NT2/D1 (cell line): Measurements from ENCODE around the gene BMPR1A.

Experiments
- DNase-seq: peaks from one replicate; pipeline ENCODE4 v3.0.0-alpha.2; 2011; ENCODE audit warnings: low read depth, low spot score
- H3K27me3 ChIP-seq: 2 replicates; pipeline ENCODE4 v1.6.0; 2011; ENCODE audit warnings: mild to moderate bottlenecking; ENCODE audit not compliant: insufficient read length, insufficient read depth
- H3K36me3 ChIP-seq: 2 replicates; pipeline ENCODE4 v1.6.1; 2011; ENCODE audit warnings: mild to moderate bottlenecking, low read length, mixed read lengths; ENCODE audit not compliant: insufficient read depth, insufficient read length
- H3K4me1 ChIP-seq: 2 replicates; pipeline ENCODE4 v1.5.1; 2011; ENCODE audit not compliant: insufficient read depth, insufficient read length
- H3K4me3 ChIP-seq: 2 replicates; pipeline ENCODE4 v1.5.1; 2011; ENCODE audit warnings: low read depth; ENCODE audit not compliant: insufficient read length
- H3K9ac ChIP-seq: 2 replicates; pipeline ENCODE4 v1.6.0; 2011; ENCODE audit warnings: low read depth; ENCODE audit not compliant: insufficient read length
- H3K9me3 ChIP-seq: 2 replicates; pipeline ENCODE4 v1.5.1; 2011; ENCODE audit warnings: mild to moderate bottlenecking, low read length; ENCODE audit not compliant: insufficient read depth
- SUZ12 ChIP-seq: IDR thresholded peaks from 2 replicates; pipeline ENCODE4 v1.6.1; 2011; ENCODE audit not compliant: insufficient read length, insufficient read depth; ENCODE audit errors: extremely low read depth
- YY1 ChIP-seq: IDR thresholded peaks from 2 replicates; pipeline ENCODE4 v1.6.1; 2011; ENCODE audit not compliant: insufficient read length, insufficient read depth
- ZNF274 ChIP-seq: IDR thresholded peaks from 2 replicates; pipeline ENCODE4 v1.6.1; 2011; ENCODE audit warnings: mild to moderate bottlenecking, low read depth, low read length

Gene BMPR1A

GRCh38 chr10:86769991-86770390, 13.6 kb downstream of the BMPR1A start:
- DNase-seq = no peak
- Histone ChIP-seq H3K9ac (no peak overlapping the region), H3K27me3 (no peaks in the 10 kb centered on the region), H3K4me3 (no peak overlapping the region), H3K9me3 (no peaks in the 10 kb centered on the region), H3K4me1 (no peaks in the 10 kb centered on the region), H3K36me3 (peaks cover 5% of the 10 kb centered on the region)
- no peak for TF ChIP-seq ZNF274
- TF ChIP-seq SUZ12 = no peak
- TF ChIP-seq YY1 = no peak

- Histone ChIP-seq H3K4me1 (no peaks in the 10 kb centered on the region), H3K36me3 (peaks cover 5% of the 10 kb centered on the region), H3K9ac (no peak overlapping the region), H3K9me3 (no peaks in the 10 kb centered on the region), H3K27me3 (no peaks in the 10 kb centered on the region), H3K4me3 (no peak overlapping the region)
- no peak for TF ChIP-seq YY1
- TF ChIP-seq SUZ12 = no peak
- no peak for TF ChIP-seq ZNF274
- DNase-seq = no peak
Measured at GRCh38 chr10:86770412-86770960, 14.1 kb downstream of the BMPR1A start.

GRCh38 chr10:86773498-86773897, 17.1 kb downstream of the BMPR1A start:
- no peak for DNase-seq
- no peaks in the 10 kb centered on the region for H3K4me1 ChIP-seq
- H3K4me3 ChIP-seq = no peak overlapping the region
- no peak overlapping the region for H3K9ac ChIP-seq
- no peaks in the 10 kb centered on the region for H3K9me3 ChIP-seq
- H3K36me3 ChIP-seq = peaks cover 5% of the 10 kb centered on the region
- H3K27me3 ChIP-seq = no peaks in the 10 kb centered on the region
- TF ChIP-seq YY1 (no peak), SUZ12 (no peak), ZNF274 (no peak)

GRCh38 chr10:86775056-86775869, 18.8 kb downstream of the BMPR1A start:
- Histone ChIP-seq H3K36me3 (peaks cover 11% of the 10 kb centered on the region), H3K9me3 (no peaks in the 10 kb centered on the region), H3K4me1 (no peaks in the 10 kb centered on the region), H3K27me3 (no peaks in the 10 kb centered on the region), H3K9ac (no peak overlapping the region), H3K4me3 (no peak overlapping the region)
- DNase-seq = no peak
- no peak for TF ChIP-seq YY1
- no peak for TF ChIP-seq ZNF274
- no peak for TF ChIP-seq SUZ12

GRCh38 chr10:86775870-86776180, 19.4 kb downstream of the BMPR1A start:
- no peaks in the 10 kb centered on the region for H3K27me3 ChIP-seq
- H3K4me3 ChIP-seq = no peak overlapping the region
- no peaks in the 10 kb centered on the region for H3K9me3 ChIP-seq
- TF ChIP-seq YY1 = no peak
- no peak for TF ChIP-seq SUZ12
- TF ChIP-seq ZNF274 = no peak
- H3K9ac ChIP-seq = no peak overlapping the region
- H3K36me3 ChIP-seq = peaks cover 11% of the 10 kb centered on the region
- no peaks in the 10 kb centered on the region for H3K4me1 ChIP-seq
- DNase-seq = no peak

GRCh38 chr10:86779220-86780017, 23.0 kb downstream of the BMPR1A start:
- no peaks in the 10 kb centered on the region for H3K9me3 ChIP-seq
- no peaks in the 10 kb centered on the region for H3K4me1 ChIP-seq
- no peaks in the 10 kb centered on the region for H3K27me3 ChIP-seq
- peaks cover 6% of the 10 kb centered on the region for H3K36me3 ChIP-seq
- no peak overlapping the region for H3K9ac ChIP-seq
- H3K4me3 ChIP-seq = no peak overlapping the region
- DNase-seq = no peak
- TF ChIP-seq ZNF274 (no peak), YY1 (no peak), SUZ12 (no peak)

GRCh38 chr10:86782701-86783418, 26.4 kb downstream of the BMPR1A start:
- H3K4me1 ChIP-seq = peaks cover 2% of the 10 kb centered on the region
- H3K4me3 ChIP-seq = no peak overlapping the region
- H3K27me3 ChIP-seq = no peaks in the 10 kb centered on the region
- H3K9me3 ChIP-seq = no peaks in the 10 kb centered on the region
- TF ChIP-seq SUZ12 = no peak
- no peak for TF ChIP-seq YY1
- no peak for TF ChIP-seq ZNF274
- peaks cover 6% of the 10 kb centered on the region for H3K36me3 ChIP-seq
- no peak overlapping the region for H3K9ac ChIP-seq
- DNase-seq = no peak
